GM12874 (cell line): ENCODE data around the gene TPRA1.

Experiments
- TF ChIP-seq, protein P1 (sequence below): IDR thresholded peaks from 2 replicates; pipeline ENCODE4 v1.5.1; 2011; ENCODE audit warnings: low read depth, mild to moderate bottlenecking, control low read depth, low read length, moderate library complexity; ENCODE audit not compliant: insufficient read depth

Gene TPRA1

DNA sequence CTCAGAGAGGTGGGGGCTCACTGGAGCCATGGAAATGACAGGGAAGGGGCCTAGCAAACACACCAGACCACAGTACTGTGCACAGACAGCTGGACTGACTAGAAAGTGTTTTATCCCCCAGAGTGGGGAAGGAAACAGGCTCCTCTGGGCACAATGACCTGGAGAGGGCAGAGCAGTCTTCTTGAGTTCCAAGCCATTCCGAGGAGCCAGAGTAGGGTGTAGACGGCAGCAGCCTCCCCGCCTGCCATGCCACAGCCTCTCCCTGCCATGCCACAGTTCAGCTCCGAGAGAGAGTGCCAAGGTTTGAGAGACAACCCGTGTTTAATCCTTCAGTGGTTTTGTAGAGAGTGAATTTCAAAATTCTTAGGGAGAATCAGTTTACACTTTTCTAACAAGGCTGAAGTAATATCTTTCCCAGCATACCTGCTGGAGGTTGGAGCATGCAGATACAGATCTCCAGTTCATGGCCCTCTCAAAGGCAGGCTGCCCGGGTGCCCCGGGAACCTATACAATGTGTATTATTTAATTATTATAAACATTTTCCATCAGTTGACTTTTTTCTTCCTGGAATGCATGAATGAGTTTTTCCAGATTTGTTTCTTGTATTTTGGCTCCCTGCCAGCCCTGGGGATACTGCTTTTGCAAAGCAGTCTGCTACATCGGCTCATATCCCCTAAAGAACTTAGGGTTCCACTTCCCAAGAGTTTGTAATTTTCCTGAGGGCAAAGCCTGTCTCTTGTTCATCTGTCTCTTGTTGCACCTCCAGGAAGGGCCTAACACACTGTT, 41.7 kb upstream of the TPRA1 start:
- TF ChIP-seq, protein P1, sequence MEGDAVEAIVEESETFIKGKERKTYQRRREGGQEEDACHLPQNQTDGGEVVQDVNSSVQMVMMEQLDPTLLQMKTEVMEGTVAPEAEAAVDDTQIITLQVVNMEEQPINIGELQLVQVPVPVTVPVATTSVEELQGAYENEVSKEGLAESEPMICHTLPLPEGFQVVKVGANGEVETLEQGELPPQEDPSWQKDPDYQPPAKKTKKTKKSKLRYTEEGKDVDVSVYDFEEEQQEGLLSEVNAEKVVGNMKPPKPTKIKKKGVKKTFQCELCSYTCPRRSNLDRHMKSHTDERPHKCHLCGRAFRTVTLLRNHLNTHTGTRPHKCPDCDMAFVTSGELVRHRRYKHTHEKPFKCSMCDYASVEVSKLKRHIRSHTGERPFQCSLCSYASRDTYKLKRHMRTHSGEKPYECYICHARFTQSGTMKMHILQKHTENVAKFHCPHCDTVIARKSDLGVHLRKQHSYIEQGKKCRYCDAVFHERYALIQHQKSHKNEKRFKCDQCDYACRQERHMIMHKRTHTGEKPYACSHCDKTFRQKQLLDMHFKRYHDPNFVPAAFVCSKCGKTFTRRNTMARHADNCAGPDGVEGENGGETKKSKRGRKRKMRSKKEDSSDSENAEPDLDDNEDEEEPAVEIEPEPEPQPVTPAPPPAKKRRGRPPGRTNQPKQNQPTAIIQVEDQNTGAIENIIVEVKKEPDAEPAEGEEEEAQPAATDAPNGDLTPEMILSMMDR: no peak

DNA sequence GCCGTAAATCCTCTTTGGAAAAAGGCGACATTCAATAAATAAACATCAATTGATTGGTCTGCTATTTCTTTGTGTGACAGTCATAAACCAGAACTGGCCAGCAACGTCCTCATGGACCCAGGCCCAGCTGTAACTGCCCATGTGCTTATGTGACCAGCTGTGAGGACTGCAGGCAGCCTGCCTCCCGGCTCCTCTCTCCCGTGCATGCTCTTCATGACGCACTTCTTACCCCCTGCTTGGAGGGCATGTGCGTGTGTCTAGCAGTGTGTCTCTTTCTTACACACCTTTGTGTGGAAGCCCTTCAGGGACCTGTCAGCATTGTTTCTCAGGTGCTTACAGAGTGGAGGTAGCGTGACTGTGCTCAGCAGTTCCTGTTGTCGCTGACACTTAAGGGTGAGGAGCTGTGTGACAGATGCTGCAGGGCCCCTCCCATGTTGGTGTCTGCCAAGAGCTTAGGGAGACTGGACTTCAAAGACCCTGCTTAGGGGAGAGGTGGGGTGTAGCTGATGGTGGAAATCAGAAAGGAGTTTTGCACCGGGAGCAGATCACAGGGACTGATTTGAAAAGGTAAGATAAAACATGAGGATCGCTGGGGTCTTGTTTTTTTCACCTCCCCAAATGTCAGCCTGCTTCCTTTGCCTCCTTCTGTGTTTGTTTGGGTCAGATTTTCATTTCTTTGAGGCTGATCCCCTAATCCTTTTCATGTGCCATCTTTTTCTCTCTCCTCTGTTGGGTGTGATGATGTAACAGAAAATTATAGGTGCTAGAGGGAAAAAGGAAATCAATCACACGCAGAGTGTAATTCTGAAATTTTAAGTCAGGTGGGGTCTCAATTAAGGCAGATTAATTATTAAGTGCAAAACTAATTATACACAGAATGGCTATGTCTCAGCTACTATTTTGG, 40.5 kb upstream of the TPRA1 start:
- TF ChIP-seq, protein P1: no peak

DNA sequence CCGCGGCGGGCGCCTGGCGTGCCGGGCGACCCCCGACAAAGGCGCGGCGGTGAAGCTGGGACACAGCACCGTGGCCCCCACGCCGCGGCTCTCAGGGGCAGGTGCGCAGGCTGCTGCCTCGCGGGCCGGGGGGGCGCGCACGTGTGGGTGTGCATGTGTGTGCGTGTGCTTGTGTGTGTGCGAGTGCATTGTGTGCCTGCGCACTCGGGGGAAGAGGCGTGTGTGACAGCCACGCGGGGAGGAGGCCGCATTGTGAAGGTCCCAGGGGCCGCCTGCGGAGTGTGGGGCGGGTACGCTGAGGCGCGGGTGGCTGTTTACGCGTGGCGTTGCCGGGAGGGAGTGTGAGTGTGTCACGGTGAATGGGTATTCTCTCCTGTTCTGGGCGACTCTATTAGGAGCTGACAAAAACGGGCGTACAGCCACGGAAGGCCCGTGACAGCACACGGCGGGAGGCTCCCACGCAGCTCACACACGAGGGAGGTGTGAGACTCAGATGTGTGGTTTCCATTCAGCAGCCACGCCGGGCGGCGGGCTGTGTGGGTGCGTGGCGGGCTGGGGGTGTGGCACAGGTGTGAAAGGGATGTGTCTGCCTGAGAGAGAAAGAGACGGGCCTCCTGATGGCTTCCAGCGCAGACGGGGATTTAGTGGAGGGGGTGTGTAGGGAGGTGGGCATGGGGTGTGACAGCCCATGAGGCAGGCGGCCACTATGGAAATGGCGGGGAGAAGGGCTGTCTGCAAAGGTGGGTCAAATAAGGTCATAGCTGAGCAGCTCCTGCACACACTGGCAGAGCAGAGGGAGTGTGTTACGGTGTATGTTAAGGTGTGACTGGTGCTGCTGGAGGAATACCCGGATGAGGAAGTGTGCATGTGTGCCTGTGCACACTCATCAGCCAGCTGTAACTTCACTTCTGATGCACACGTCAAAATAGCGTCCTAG, 39.2 kb upstream of the TPRA1 start:
- TF ChIP-seq, protein P1: no peak

DNA sequence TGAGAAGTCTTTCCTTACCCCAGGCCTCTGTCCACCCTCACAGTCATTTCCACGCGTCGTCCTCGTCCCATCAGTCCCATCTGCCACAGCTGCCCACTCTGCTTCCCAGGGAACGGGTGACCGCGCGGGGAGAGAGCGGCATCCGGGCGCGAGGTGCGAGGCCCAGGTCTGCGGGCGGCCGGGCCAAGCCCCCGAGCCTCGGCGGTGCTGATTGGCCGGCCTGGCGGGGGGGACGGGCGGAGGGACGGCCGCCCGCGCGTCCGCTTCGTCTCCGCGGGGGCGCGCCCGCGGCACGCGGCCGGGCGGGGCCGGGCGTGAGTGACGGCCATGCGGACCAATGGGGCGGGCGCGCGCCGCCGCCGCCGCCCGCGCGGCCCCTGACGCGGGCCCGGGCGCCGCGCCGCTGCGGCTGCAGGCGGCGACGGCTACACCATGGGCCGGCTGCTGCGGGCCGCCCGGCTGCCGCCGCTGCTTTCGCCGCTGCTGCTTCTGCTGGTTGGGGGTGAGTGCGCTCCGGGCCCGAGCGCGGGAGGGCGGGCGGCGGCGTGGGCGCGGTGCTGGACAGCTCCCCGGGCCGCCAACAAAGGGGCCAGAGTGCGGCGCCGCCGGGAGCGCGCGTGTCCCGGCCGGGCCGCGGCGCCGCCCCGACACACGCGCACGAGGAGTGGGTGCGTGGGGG, 38.4 kb upstream of the TPRA1 start, which contains the start of gene PODXL2:
PODXL2 (plus strand) TSS at position 398 of the 679 bp plus-strand sequence; CDS start at position 433, 35 bp downstream.
- TF ChIP-seq, protein P1: no peak

DNA sequence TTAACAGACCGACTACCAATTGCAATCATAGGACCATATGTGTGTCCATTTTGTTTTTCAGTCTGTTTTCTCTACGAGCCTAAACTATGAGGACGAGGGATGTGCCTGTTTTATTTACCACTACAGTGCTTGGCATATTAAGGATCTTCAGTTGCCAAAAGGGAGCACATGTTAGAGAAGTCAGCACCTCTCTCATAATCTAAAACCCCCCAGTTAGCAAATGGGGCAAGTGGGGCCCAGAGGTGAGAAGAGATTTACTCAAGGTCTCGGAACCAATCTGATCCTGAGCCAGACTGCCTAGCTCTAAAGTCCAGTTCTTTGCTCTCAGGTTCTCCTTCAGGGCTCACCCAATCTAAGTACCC, 37.9 kb upstream of the TPRA1 start:
- TF ChIP-seq, protein P1: no peak

DNA sequence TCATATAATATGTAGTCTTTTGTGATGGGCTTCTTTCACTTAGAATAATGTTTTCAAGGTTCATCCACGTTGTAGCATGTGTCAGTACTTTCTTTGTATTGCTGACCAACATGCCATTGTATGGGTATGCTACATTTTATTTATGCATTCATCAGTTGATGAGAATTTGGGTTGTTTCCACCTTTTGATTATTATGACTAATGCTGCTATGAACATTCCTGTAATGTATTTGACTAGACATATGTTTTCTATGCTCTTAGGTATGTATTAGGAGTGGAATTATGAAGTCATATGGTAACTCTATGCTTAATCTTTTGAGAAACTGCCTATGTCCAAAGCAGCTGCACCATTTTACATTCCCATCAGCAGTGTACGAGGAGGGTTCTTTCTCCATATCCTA, 35.3 kb upstream of the TPRA1 start:
- TF ChIP-seq, protein P1: no peak
